ENCODE results near the gene SLC7A7. TPM values are rescaled to one million over a fixed set of nuclear protein-coding genes. Genes with fewer than 3 reads are reported as not detected.
A peak's percentile ranks its signal among the peaks of the same experiment; 100 is the strongest.

The SLC7A7 gene
- total and polyA plus RNA-seq, 10 of the 15 experiments (the other 5 are each of a cell fraction or from before 2014, with no cell fraction given): 27.8 to 79.2 (median 50.8) TPM

DNA sequence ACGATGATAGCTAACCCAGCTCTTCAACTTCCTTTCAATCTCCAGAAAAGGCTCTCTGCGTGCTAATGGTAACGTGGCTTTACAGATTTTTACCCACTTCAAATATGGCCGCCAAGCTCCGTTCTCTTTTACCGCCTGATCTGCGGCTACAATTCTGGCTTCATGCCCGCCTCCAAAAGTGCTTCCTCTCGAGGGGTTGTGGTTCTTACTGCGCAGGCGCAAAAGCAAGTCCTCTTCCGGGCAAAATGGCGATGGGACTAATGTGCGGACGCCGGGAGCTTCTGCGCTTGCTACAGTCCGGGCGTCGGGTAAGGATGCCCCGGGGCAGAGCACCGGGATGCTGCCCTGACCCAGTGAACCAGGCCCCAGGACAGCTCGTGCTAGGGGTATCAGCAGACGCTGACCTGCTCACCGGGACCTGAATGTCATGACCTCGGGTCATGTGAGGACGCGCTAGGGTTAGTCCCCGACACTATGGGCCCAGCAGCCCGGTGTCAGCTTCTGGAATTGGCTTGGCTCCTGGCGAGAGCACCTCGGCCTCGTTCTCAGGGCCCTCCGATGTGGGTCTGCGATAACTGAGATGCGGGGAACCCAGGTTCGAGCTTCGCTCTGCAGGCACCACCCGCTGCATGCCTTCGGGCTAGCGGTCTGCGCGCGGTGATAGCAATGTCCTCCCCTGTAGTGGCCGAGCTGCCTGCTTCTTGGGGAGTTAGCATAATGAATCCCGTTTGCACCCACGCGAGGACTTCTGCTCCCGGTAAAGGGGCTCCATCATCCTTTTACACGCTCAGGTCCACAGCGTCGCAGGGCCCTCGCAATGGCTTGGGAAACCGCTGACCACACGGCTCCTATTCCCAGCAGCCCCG, 48.5 kb downstream of the SLC7A7 start, which contains the start of gene OXA1L (continued):
- TF ChIP-seq POU2F2 (IDR thresholded peaks at IDR 0.05; ENCODE audit: borderline replicate concordance, low read depth, low read length): peak; percentile 76; the same call in 1 of the 3 replicates
- peak; percentile 94 for TF ChIP-seq NR2C1 (IDR thresholded peaks at IDR 0.05)
- TF ChIP-seq EZH2 (IDR thresholded peaks at IDR 0.05; ENCODE audit: borderline replicate concordance, control insufficient read depth, low read depth, low read length): no peak
- no peak for TF ChIP-seq EGR1 (IDR thresholded peaks at IDR 0.05; ENCODE audit: borderline replicate concordance in 1 of 2, low read depth in 2 of 2, low read length in 2 of 2)
- TF ChIP-seq FOXM1 (IDR thresholded peaks at IDR 0.05; ENCODE audit: low read depth, low read length): no peak
- TF ChIP-seq RAD21 (IDR thresholded peaks at IDR 0.05; ENCODE audit: insufficient read depth, low read depth, low read length): no peak
- TF ChIP-seq TCF12 (IDR thresholded peaks at IDR 0.05; ENCODE audit: low read depth, low read length): 0 out of 2 replicates have a peak, but pooled peaks have one; percentile 34
- TF ChIP-seq HDGF (IDR thresholded peaks at IDR 0.05): no peak
- TF ChIP-seq MTA2 (IDR thresholded peaks at IDR 0.05; ENCODE audit: low read depth): peak; percentile 24; the same call in 1 of the 2 replicates
- TF ChIP-seq, protein P1, sequence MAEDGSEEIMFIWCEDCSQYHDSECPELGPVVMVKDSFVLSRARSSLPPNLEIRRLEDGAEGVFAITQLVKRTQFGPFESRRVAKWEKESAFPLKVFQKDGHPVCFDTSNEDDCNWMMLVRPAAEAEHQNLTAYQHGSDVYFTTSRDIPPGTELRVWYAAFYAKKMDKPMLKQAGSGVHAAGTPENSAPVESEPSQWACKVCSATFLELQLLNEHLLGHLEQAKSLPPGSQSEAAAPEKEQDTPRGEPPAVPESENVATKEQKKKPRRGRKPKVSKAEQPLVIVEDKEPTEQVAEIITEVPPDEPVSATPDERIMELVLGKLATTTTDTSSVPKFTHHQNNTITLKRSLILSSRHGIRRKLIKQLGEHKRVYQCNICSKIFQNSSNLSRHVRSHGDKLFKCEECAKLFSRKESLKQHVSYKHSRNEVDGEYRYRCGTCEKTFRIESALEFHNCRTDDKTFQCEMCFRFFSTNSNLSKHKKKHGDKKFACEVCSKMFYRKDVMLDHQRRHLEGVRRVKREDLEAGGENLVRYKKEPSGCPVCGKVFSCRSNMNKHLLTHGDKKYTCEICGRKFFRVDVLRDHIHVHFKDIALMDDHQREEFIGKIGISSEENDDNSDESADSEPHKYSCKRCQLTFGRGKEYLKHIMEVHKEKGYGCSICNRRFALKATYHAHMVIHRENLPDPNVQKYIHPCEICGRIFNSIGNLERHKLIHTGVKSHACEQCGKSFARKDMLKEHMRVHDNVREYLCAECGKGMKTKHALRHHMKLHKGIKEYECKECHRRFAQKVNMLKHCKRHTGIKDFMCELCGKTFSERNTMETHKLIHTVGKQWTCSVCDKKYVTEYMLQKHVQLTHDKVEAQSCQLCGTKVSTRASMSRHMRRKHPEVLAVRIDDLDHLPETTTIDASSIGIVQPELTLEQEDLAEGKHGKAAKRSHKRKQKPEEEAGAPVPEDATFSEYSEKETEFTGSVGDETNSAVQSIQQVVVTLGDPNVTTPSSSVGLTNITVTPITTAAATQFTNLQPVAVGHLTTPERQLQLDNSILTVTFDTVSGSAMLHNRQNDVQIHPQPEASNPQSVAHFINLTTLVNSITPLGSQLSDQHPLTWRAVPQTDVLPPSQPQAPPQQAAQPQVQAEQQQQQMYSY (CRISPR knock-in tag; IDR thresholded peaks at IDR 0.05): no peak
- TF ChIP-seq BRCA1 (IDR thresholded peaks at IDR 0.05; ENCODE audit: low read depth, low read length): no peak
- TF ChIP-seq, protein P2, sequence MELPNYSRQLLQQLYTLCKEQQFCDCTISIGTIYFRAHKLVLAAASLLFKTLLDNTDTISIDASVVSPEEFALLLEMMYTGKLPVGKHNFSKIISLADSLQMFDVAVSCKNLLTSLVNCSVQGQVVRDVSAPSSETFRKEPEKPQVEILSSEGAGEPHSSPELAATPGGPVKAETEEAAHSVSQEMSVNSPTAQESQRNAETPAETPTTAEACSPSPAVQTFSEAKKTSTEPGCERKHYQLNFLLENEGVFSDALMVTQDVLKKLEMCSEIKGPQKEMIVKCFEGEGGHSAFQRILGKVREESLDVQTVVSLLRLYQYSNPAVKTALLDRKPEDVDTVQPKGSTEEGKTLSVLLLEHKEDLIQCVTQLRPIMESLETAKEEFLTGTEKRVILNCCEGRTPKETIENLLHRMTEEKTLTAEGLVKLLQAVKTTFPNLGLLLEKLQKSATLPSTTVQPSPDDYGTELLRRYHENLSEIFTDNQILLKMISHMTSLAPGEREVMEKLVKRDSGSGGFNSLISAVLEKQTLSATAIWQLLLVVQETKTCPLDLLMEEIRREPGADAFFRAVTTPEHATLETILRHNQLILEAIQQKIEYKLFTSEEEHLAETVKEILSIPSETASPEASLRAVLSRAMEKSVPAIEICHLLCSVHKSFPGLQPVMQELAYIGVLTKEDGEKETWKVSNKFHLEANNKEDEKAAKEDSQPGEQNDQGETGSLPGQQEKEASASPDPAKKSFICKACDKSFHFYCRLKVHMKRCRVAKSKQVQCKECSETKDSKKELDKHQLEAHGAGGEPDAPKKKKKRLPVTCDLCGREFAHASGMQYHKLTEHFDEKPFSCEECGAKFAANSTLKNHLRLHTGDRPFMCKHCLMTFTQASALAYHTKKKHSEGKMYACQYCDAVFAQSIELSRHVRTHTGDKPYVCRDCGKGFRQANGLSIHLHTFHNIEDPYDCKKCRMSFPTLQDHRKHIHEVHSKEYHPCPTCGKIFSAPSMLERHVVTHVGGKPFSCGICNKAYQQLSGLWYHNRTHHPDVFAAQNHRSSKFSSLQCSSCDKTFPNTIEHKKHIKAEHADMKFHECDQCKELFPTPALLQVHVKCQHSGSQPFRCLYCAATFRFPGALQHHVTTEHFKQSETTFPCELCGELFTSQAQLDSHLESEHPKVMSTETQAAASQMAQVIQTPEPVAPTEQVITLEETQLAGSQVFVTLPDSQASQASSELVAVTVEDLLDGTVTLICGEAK (IDR thresholded peaks at IDR 0.05; ENCODE audit: borderline replicate concordance): peak; percentile 76; the same call in 1 of the 2 replicates
- TF ChIP-seq SMAD5 (IDR thresholded peaks at IDR 0.05; ENCODE audit: low read depth): peak; percentile 86
- peak; percentile 98 for TF ChIP-seq NR2F1 (conservative IDR thresholded peaks at IDR 0.05)
- TF ChIP-seq MTA3 (IDR thresholded peaks at IDR 0.05; ENCODE audit: borderline replicate concordance, low read length): peak; percentile 28; the same call in 1 of the 2 replicates
- peak in 1 of 2 experiments; percentile 35; a peak in 1 of 4 replicates for TF ChIP-seq SRF (IDR thresholded peaks at IDR 0.05; ENCODE audit: low read depth in 2 of 2, low read length in 2 of 2)
- TF ChIP-seq ZBED1 (IDR thresholded peaks at IDR 0.05; ENCODE audit: borderline replicate concordance): peak; percentile 6
- TF ChIP-seq TCF7 (IDR thresholded peaks at IDR 0.05; ENCODE audit: borderline replicate concordance): 0 out of 2 replicates have a peak, but pooled peaks have one; percentile 12

Measured in GM12878 (cell line).